ENCODE data around the gene SHLD3.

The SHLD3 gene

GRCh38 chr5:65663804-65664521 is 39.1 kb downstream of the SHLD3 start:
- TF ChIP-seq CTCF (IDR thresholded peaks at IDR 0.05): peak; percentile 39; the same call in 1 of the 2 replicates

- TF ChIP-seq CTCF (IDR thresholded peaks at IDR 0.05): no peak
These were observed 43.9 kb downstream of the SHLD3 start for GRCh38 chr5:65668696-65669095.

GRCh38 chr5:65672796-65673195 is 48.0 kb downstream of the SHLD3 start:
- no peak for TF ChIP-seq CTCF (IDR thresholded peaks at IDR 0.05)

- no peak for TF ChIP-seq CTCF (IDR thresholded peaks at IDR 0.05)
These were observed 49.9 kb downstream of the SHLD3 start for GRCh38 chr5:65674749-65675148.
